Renal cortical epithelial cell (primary cell): ENCODE measurements around the gene NTN3. TPM values are rescaled to one million over a fixed set of nuclear protein-coding genes. Genes with fewer than 3 reads are reported as not detected.

ENCODE experiments used
- DNase-seq: peaks from one replicate; pipeline ENCODE4 v3.0.0-alpha.2; 2011; ENCODE audit warnings: low read depth
- total RNA-seq: library from RNA; depleted of rRNA; stranded (reverse); fragments of >200 nt; gene quantifications from 2 replicates; pipeline ENCODE4 v1.2.3, GENCODE V29; 2014

Gene NTN3
- total RNA-seq, 1 donor from 2014 or later: 1.2 TPM

DNA sequence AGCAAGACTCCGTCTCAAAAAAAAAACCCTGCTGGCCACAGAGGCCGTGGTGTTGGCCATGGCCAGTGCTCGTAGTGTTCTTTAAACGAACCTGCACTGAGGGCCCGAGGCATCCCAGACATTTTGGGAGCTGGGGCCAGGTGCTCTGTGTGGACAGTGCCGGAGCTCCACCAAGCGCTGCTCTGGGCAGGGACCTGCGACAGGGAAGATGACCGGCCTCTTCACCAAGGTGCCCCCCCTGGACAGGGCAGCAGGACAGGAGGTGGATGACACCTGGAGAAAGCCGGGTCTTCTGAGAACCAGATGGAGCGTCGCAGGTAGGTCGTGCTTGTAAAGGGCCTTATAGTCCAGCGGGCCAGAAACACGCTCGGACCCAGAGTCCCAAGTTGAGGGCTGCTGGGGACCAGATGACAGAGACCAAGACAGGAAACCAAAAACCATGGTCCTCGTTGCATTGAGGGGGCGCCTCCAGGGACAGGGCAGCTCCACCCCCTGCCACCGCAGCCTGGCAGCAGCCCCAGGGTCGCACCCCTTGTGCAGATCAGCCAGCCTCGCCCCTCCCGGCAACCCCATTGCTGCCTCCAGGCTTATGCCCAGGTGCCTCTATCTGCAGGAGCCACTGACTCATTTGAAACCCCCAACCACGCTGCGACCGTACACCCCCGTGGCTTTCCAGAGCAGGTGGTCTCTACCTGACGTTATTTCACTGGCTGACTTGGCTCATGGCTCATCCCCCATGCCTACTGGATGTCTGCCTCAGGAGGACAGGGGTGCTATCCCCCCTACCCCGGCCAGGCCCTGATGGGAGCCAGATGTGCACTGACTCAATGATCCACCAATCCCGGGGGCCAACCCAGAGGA lies 4.2 kb upstream of the NTN3 start:
- no peak for DNase-seq

DNA sequence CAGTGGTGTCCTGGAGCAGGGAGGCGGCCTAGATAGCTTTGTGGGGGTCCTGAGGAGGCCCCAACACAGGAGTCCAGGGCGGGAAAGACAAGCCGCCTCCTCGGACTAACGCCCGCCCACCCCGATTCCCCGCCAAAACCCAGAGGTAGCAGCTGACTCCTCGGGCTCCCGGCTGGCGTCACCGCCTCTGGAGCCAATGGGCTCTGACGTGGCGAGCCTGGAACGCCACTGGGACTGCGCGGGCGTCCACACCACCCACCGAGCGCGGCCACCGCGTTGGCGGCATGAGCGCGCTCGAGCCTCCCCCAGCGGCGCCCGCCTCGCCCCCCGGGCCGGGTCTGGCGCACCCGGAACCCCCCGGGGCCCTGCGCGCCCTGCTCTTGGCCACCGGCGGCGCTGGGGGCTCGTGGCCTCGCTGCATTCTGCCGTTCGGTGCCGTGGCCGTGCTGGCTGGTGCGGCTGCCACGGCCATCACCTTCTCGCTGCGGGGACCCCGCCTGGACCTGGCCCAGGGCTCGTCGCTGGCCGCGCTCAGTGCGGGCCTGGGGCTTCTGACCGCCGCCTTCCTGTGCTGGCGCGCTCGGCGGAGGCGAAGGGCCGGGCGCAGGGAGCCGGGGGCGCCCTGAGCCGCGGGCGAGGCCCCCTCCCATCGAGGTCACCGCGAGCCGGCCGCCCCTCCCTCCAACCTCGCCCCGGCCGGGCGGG lies 3.4 kb upstream of the NTN3 start:
- DNase-seq: no peak

GRCh38 chr16:2468233-2468724 lies 2.8 kb upstream of the NTN3 start:
- DNase-seq: no peak

DNA sequence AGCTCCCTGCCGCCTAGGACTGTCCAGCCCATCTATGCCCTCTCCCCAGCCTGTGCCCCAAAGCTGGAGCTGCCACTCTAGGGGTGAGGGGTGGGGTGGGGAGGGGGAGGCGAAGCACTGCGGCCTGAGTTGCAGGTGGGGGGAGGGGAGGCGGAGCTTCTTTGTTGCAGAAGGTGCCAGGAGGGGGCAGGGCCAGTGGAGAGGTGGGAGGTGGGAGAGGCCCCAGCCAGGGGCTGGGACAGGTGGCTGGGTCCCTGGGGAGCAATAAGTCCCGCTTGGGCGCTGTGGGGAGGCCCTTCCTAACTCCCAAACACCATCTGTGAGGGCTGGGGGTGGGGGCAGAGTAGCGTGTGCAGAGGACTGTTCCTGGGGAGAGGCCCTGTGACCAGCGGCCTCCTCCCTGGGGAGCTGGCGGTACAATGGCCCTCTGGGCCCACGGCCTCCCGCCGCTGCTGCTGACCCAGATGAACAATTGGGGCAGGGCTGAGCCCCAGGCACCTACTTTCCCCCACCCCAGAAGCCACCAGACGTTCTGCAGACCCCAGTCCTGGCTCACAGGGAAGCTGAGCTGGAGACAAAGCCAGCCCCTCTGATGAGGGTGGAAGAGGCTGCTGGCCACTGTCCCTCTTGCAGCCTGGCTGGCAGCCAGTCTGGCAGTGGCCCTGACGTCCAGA lies 2.2 kb upstream of the NTN3 start:
- no peak for DNase-seq

- DNase-seq: no peak
Observed at GRCh38 chr16:2469399-2470233, 1.5 kb upstream of the NTN3 start.

DNA sequence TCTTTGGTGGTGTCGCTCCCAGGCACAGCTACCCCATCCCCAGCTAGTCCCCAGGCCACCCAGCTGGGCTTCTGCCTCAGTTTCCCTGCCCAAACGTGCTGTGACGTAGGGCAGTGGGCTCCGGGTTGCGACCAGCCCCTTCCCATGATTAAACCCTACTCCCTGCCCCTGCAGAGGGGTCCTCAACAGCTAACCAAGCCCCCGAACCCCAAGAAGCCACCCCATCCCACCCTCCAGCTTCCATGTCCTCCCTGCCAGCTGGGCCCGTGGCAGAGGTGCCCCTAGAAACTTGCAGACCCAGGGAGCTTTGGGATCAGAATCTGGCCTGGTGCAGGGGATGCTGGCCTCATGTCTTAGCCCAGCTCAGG lies 879 bp upstream of the NTN3 start:
- DNase-seq: no peak

DNA sequence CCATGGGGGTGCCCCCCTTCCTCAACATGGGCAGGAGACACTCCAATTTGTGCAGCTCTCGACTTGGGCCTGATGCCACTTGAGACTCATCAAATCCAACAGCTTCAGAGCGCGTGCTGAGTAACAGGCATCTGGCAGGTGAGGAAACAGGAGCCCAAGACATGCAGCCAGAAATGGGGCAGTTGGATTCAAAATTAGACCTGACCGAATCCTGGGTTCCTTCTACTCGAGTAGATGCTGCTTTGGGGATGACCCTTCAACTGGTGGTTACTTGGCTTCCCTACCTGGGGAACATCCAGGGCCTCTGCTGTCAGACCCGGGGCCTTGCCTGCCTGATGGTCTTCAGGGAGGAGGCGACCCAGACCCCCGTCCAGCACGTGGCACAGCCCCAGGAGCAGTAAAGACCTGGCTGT lies 488 bp upstream of the NTN3 start:
- no peak for DNase-seq

DNA sequence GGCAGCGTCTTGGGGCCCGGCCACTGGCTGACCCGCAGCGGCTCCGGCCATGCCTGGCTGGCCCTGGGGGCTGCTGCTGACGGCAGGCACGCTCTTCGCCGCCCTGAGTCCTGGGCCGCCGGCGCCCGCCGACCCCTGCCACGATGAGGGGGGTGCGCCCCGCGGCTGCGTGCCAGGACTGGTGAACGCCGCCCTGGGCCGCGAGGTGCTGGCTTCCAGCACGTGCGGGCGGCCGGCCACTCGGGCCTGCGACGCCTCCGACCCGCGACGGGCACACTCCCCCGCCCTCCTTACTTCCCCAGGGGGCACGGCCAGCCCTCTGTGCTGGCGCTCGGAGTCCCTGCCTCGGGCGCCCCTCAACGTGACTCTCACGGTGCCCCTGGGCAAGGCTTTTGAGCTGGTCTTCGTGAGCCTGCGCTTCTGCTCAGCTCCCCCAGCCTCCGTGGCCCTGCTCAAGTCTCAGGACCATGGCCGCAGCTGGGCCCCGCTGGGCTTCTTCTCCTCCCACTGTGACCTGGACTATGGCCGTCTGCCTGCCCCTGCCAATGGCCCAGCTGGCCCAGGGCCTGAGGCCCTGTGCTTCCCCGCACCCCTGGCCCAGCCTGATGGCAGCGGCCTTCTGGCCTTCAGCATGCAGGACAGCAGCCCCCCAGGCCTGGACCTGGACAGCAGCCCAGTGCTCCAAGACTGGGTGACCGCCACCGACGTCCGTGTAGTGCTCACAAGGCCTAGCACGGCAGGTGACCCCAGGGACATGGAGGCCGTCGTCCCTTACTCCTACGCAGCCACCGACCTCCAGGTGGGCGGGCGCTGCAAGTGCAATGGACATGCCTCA lies 773 bp downstream of the NTN3 start:
- no peak for DNase-seq

- no peak for DNase-seq
Observed at GRCh38 chr16:2472488-2472864, 1.4 kb downstream of the NTN3 start.

DNA sequence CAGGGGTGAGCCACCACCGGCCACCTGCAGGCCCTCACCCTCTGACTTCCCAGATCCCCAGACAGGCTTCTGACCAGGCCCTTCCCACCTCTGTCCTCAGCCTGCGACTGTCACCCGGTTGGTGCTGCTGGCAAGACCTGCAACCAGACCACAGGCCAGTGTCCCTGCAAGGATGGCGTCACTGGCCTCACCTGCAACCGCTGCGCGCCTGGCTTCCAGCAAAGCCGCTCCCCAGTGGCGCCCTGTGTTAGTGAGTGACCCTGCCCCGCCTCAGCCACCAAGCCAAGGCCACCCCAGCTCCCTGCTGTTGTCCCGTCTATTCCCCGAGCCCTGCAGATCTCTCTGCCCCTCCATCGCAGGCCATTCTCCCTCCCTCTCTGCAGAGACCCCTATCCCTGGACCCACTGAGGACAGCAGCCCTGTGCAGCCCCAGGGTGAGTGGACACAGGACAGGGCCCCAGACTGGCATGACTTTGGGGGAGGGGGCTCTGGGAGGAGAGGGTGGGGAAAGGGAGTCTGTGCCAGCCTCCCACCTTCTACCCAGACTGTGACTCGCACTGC lies 1.9 kb downstream of the NTN3 start:
- no peak for DNase-seq

GRCh38 chr16:2473446-2473926 lies 2.4 kb downstream of the NTN3 start:
- no peak for DNase-seq

GRCh38 chr16:2473999-2474876 lies 3.1 kb downstream of the NTN3 start:
- DNase-seq: no peak

- peak; percentile 39 for DNase-seq
Observed at GRCh38 chr16:2474877-2475412, 3.8 kb downstream of the NTN3 start, which contains the start of gene TBC1D24. TBC1D24 (plus strand) TSS chr16:2475127; CDS start chr16:2496149, 21,022 bp downstream.

DNA sequence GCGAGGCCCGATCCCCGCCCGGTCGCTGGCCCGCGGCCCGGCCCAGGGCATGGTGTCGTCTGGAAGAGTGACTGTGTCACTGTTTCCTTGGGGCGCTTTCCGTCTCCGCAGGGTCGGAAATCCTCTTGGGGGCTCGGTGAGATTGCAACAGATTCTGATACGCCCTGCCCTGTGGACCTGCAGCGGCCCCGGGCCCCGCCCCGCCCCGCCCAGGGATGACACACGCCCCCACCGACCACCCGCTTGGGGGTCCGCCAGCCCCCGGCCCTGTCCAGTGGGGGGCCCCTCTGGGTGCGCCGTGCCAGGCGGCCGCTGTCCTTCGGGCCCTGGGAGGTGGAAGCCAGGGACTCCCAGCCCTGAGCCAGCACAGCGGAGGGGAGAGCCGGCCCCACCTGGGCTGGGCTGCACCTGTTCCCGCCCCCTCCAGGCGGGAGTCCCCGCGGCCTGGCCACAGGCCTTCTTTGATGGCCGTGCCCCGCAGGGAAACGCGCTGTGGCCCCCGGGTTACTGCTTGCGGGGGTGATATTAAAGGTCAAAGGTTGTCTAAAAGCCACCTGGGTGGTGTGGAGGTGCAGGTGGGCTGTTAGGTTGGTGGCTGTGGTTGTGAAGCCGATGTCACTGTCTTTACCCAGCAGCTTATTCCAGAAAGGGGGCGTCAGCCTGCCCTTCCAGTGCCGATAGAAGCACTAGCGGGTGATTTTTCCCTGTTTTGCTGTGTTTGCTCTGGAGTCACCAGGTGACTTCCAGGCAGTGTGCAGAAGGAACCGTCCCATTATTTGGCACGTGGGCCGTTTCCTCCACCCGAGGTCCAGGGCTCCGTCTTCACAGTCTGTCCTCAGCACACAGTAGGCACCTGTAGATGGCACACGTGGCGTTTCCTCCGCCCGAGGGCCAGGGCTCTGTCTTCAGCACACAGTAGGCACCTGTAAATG lies 4.6 kb downstream of the NTN3 start:
- no peak for DNase-seq

DNA sequence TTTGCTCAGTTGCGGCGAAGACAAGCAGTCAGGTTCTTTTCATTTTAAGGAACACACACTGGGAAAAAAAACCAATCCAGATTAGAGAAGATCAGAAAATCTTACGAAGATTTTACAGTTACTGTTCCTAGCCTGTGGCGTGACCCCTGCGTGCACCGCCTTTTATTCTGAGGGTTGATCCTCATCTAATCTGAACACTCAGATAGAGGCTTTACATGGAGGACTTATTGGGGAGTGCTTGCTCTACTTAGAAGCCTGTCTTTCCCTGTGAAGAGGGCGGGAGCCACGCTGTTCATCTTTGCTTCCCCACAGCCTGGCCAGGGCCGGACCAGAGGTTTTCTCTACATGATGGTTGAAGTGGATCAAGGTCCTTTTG lies 5.2 kb downstream of the NTN3 start:
- no peak for DNase-seq

DNA sequence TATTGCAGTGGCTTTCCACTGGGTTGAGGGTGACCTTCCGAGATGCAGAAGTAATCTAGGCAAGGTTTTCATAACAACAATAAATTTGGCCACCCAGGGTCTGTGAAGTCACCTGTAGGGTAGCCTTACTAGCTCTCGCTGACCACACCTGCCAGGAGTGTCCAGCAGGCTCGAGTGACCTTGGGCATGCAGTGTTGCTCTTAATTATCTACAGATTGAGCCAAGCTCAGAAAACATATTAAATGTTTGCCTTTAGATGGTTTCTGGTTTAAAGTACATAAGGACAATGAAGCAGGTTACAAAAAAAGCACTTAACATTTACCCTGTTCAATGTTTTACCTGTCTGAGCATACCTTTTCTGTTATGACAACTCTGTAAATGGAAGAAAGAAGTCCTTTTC lies 5.6 kb downstream of the NTN3 start:
- DNase-seq: no peak

GRCh38 chr16:2477327-2477726 lies 6.2 kb downstream of the NTN3 start:
- no peak for DNase-seq

GRCh38 chr16:2478279-2478678 lies 7.2 kb downstream of the NTN3 start:
- DNase-seq: no peak
